ENCODE results near the gene ZNF765.

ZNF765 gene

GRCh38 chr19:53388168-53388567 is 6.8 kb upstream of the ZNF765 start:
- H3K27ac ChIP-seq (ENCODE audit: low read depth, low read length, poor library complexity, severe bottlenecking) = no peak overlapping the region
- no peaks in the 10 kb centered on the region for H3K36me3 ChIP-seq (ENCODE audit: insufficient read depth, low read length)
- peaks cover 8% of the 10 kb centered on the region; the same call in 1 of the 2 replicates for H3K9me3 ChIP-seq (ENCODE audit: low read length)

GRCh38 chr19:53388904-53389303 is 6.0 kb upstream of the ZNF765 start:
- no peaks in the 10 kb centered on the region for H3K9me2 ChIP-seq (ENCODE audit: low read depth, low read length)
- TF ChIP-seq CTCF (IDR thresholded peaks at IDR 0.05; ENCODE audit: low read length) (no peak), EZH2 (IDR thresholded peaks at IDR 0.05; ENCODE audit: borderline replicate concordance, low read length) (no peak)

More at GRCh38 chr19:53388168-53388567, 6.8 kb upstream of the ZNF765 start:
- no peaks in the 10 kb centered on the region for H3K9me2 ChIP-seq (ENCODE audit: low read depth, low read length)
- H2AFZ ChIP-seq (ENCODE audit: low read length) = no peak overlapping the region
- no peak overlapping the region for H3K4me2 ChIP-seq (ENCODE audit: low read length)
- TF ChIP-seq CTCF (IDR thresholded peaks at IDR 0.05; ENCODE audit: low read length) (no peak), EZH2 (IDR thresholded peaks at IDR 0.05; ENCODE audit: borderline replicate concordance, low read length) (no peak)
- H4K20me1 ChIP-seq (ENCODE audit: insufficient read depth, low read length) = no peaks in the 10 kb centered on the region
- H3F3A ChIP-seq (ENCODE audit: insufficient read depth, low read length) = no peaks in the 10 kb centered on the region
- H3K27me3 ChIP-seq (ENCODE audit: insufficient read depth, low read length) = no peaks in the 10 kb centered on the region
- H3K79me2 ChIP-seq (ENCODE audit: insufficient read depth, low read length) = no peaks in the 10 kb centered on the region
- no peak overlapping the region for H3K4me3 ChIP-seq (ENCODE audit: low read depth, low read length, poor library complexity, severe bottlenecking)
- no peaks in the 10 kb centered on the region for H3K4me1 ChIP-seq (ENCODE audit: insufficient read depth, low read length, severe bottlenecking)
- no peak overlapping the region for H3K9ac ChIP-seq (ENCODE audit: low read length)

GRCh38 chr19:53389571-53389970 is 5.4 kb upstream of the ZNF765 start:
- no peaks in the 10 kb centered on the region for H3K9me2 ChIP-seq (ENCODE audit: low read depth, low read length)
- TF ChIP-seq CTCF (IDR thresholded peaks at IDR 0.05; ENCODE audit: low read length) (no peak), EZH2 (IDR thresholded peaks at IDR 0.05; ENCODE audit: borderline replicate concordance, low read length) (no peak)
- no peaks in the 10 kb centered on the region for H4K20me1 ChIP-seq (ENCODE audit: insufficient read depth, low read length)
- no peaks in the 10 kb centered on the region for H3K79me2 ChIP-seq (ENCODE audit: insufficient read depth, low read length)
- no peak overlapping the region for H3K4me2 ChIP-seq (ENCODE audit: low read length)
- H3K9ac ChIP-seq (ENCODE audit: low read length) = no peak overlapping the region
- H3K27ac ChIP-seq (ENCODE audit: low read depth, low read length, poor library complexity, severe bottlenecking) = no peak overlapping the region
- H3K27me3 ChIP-seq (ENCODE audit: insufficient read depth, low read length) = no peaks in the 10 kb centered on the region
- H2AFZ ChIP-seq (ENCODE audit: low read length) = no peak overlapping the region
- H3K4me3 ChIP-seq (ENCODE audit: low read depth, low read length, poor library complexity, severe bottlenecking) = no peak overlapping the region
- H3K36me3 ChIP-seq (ENCODE audit: insufficient read depth, low read length) = no peaks in the 10 kb centered on the region
- peaks cover 1% of the 10 kb centered on the region for H3K4me1 ChIP-seq (ENCODE audit: insufficient read depth, low read length, severe bottlenecking)
- H3K9me3 ChIP-seq (ENCODE audit: low read length) = peaks cover 8% of the 10 kb centered on the region; the same call in 1 of the 2 replicates
- H3F3A ChIP-seq (ENCODE audit: insufficient read depth, low read length) = no peaks in the 10 kb centered on the region

More at GRCh38 chr19:53388904-53389303, 6.0 kb upstream of the ZNF765 start:
- H4K20me1 ChIP-seq (ENCODE audit: insufficient read depth, low read length) = no peaks in the 10 kb centered on the region
- H3K4me2 ChIP-seq (ENCODE audit: low read length) = no peak overlapping the region
- peaks cover 8% of the 10 kb centered on the region; the same call in 1 of the 2 replicates for H3K9me3 ChIP-seq (ENCODE audit: low read length)
- no peak overlapping the region for H2AFZ ChIP-seq (ENCODE audit: low read length)
- no peak overlapping the region for H3K27ac ChIP-seq (ENCODE audit: low read depth, low read length, poor library complexity, severe bottlenecking)
- no peaks in the 10 kb centered on the region for H3K27me3 ChIP-seq (ENCODE audit: insufficient read depth, low read length)
- no peaks in the 10 kb centered on the region for H3K36me3 ChIP-seq (ENCODE audit: insufficient read depth, low read length)
- no peak overlapping the region for H3K4me3 ChIP-seq (ENCODE audit: low read depth, low read length, poor library complexity, severe bottlenecking)
- no peak overlapping the region for H3K9ac ChIP-seq (ENCODE audit: low read length)
- H3F3A ChIP-seq (ENCODE audit: insufficient read depth, low read length) = no peaks in the 10 kb centered on the region
- H3K79me2 ChIP-seq (ENCODE audit: insufficient read depth, low read length) = no peaks in the 10 kb centered on the region
- H3K4me1 ChIP-seq (ENCODE audit: insufficient read depth, low read length, severe bottlenecking) = no peaks in the 10 kb centered on the region

Measured in OCI-LY1 (cell line).